Measurements from ENCODE around the gene C14orf119.

DNA sequence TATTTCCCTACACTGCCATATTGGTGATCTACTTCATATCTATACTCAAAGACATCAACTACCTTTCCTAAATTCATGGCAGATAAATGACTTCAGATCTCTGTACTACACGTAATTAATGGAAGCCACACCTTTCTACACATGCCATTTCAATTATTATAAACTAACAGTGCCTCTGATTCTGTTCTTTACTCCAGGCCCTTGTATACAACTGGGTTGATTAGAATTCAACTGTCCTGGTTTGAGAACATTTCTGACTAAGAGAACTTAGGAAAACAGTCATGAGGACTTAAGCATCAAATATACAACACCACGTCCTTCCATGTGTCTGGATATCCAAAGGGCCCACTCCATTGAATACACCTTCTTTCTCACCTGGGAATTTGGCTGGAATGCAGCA lies 2.2 kb upstream of the C14orf119 start:
- no peak for TF ChIP-seq POLR2A (IDR thresholded peaks at IDR 0.05)
- TF ChIP-seq, protein P1, sequence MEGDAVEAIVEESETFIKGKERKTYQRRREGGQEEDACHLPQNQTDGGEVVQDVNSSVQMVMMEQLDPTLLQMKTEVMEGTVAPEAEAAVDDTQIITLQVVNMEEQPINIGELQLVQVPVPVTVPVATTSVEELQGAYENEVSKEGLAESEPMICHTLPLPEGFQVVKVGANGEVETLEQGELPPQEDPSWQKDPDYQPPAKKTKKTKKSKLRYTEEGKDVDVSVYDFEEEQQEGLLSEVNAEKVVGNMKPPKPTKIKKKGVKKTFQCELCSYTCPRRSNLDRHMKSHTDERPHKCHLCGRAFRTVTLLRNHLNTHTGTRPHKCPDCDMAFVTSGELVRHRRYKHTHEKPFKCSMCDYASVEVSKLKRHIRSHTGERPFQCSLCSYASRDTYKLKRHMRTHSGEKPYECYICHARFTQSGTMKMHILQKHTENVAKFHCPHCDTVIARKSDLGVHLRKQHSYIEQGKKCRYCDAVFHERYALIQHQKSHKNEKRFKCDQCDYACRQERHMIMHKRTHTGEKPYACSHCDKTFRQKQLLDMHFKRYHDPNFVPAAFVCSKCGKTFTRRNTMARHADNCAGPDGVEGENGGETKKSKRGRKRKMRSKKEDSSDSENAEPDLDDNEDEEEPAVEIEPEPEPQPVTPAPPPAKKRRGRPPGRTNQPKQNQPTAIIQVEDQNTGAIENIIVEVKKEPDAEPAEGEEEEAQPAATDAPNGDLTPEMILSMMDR (IDR thresholded peaks at IDR 0.05 in 4 of 5, conservative IDR thresholded peaks at IDR 0.05 in 1 of 5) = no peak

Data from gastrocnemius medialis (tissue), 4 donors.